HG03175 (cell line): ENCODE measurements around the gene VAMP1.
"Not testable (repeated sequence)": the region's sequence is repeated elsewhere in the genome, so short reads cannot be mapped to it uniquely, and the experiment has no call there.

ENCODE experiments used
- ATAC-seq: cut with Tn5 transposase; IDR thresholded peaks from one replicate; pipeline ENCODE4 v1.9.1; 2021; ENCODE audit warnings: mild to moderate bottlenecking, moderate library complexity; ENCODE audit not compliant: unreplicated experiment

Gene VAMP1, protein sequence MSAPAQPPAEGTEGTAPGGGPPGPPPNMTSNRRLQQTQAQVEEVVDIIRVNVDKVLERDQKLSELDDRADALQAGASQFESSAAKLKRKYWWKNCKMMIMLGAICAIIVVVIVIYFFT

GRCh38 chr12:6470375-6471163 is at the start of gene VAMP1:
TSS of gene VAMP1 (minus strand) at chr12:6470677. CDS start at chr12:6470531, 146 bp downstream.
- peak; percentile 91 for ATAC-seq

DNA sequence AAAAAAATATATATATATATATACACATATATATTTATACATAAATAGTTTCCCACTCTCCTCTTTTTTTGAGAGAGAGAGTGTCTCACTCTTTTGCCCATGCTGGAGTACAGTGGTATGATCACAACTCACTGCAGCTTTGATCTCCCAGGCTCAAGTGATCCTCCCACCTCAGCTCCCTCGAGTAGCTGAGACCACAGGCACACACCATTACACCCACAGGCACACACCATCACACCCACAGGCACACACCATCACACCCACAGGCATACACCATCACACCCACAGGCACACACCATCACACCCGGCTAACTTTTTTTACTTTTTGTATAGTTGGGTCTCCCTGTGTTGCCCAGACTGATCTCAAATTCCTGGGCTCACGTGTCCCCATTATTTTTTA is 49.7 kb upstream of the VAMP1 start:
- ATAC-seq = no peak

DNA sequence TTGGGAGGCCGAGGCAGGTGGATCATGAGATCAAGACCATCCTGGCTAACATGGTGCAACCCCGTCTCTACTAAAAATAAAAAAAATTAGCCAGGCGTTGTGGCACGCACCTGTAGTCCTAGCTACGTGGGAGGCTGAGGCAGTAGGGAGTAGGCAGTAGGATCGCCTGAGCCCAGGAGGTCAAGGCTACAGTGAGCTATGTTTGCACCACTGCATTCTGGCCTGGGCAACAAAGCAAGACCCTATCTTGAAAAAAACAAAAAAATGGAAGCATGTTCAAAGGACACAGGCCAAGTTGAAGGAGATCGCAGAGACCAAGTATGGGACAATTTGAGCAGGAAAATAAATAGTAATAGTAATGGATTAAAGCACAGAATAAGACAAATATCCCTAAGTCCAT is 37.6 kb upstream of the VAMP1 start:
- no peak for ATAC-seq

- ATAC-seq = no peak
Observed at GRCh38 chr12:6507102-6507998, 36.9 kb upstream of the VAMP1 start.

DNA sequence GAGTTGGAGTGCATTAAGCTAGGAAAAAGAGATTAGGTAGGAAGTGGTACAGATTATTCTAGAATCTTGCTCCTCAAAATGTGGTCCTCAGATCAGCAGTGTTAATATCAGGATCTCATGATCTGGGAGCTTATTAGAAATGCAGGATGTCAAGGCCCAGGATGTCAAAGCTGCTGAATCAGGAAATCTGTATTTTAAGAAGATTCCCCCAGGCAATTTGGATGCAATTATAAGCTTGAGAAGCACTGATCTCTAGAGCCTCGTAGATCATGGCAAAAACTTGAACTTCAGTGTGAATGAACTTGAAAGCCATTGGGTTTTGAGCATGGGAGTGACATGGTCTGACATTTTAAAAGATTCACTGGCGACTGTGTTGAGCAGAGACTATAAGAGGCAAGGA is 30.0 kb upstream of the VAMP1 start:
- no peak for ATAC-seq

DNA sequence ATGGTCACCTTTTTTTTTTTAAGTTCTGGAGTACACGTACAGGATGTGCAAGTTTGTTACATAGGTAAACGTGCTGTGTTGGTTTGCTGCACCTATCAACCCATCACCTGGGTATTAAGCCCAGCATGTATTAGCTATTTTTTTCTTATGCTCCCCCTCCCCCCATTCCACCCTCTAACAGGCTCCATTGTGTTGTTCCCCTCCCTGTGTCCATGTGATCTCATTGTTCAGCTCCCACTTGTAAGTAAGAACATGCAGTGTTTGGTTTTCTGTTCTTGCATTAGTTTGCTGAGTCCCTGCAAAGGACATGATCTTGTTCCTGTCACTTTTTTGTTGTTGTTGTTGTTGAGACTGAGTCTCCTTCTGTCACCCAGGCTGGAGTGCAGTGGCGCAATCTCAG is 26.8 kb upstream of the VAMP1 start:
- ATAC-seq = not testable (repeated sequence)

GRCh38 chr12:6494968-6495367 is 24.5 kb upstream of the VAMP1 start:
- no peak for ATAC-seq

GRCh38 chr12:6494258-6494743 is 23.8 kb upstream of the VAMP1 start:
- ATAC-seq = no peak

DNA sequence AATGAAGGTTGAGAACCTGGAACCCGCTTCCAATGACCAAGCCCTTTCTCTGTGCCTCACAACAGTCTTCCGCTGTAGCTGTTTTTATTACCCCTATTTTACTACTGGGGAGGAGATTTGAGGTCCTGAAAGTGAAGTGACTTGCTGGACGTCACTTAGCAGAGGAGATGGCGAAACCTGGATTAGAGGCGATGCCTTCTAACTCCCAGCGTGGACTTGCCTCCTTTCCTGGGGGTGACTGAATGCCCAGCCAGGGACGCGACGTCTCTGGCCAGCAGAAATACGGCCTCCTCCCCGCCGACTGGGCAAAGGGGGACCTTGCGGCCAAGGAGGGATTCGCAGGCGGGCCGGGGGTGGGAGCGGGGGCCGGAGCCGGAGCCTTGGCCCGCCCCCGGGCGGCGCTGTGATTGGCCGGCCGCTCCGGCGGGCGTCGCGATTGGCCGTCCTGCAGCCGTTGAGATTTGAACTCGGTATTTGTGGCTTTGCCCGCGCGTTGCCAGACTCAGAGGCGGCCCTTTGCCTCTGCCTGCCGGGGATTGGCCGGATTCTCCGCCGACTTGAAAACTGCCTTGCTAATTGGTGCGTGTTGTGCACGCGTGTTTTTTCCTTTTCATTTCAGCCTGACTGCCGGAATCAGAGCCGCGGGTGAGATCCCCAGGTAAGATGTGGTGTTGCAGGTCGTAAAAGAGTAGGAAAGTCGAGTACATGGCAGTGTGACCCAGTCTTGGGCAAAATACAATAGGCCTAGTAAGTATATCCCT is 23.2 kb upstream of the VAMP1 start, which contains the start of gene NCAPD2:
Gene NCAPD2 (plus strand): TSS at position 606 of the 761 bp plus-strand sequence. CDS start 997 bp downstream, outside the sequence.
- ATAC-seq = peak; percentile 90

- ATAC-seq = peak; percentile 64
Observed at GRCh38 chr12:6492838-6493496, 22.5 kb upstream of the VAMP1 start, which contains the start of gene MRPL51. TSS of gene MRPL51 (minus strand) at chr12:6493262. CDS start at chr12:6493136, 126 bp downstream.

GRCh38 chr12:6490673-6491072 is 20.2 kb upstream of the VAMP1 start:
- not testable (repeated sequence) for ATAC-seq

GRCh38 chr12:6489449-6489848 is 19.0 kb upstream of the VAMP1 start:
- ATAC-seq = no peak

- ATAC-seq = no peak
Observed at GRCh38 chr12:6488240-6488639, 17.8 kb upstream of the VAMP1 start.

- ATAC-seq = no peak
Observed at GRCh38 chr12:6478416-6478815, 7.9 kb upstream of the VAMP1 start.

GRCh38 chr12:6477601-6478377 is 7.3 kb upstream of the VAMP1 start:
- not testable (repeated sequence) for ATAC-seq

DNA sequence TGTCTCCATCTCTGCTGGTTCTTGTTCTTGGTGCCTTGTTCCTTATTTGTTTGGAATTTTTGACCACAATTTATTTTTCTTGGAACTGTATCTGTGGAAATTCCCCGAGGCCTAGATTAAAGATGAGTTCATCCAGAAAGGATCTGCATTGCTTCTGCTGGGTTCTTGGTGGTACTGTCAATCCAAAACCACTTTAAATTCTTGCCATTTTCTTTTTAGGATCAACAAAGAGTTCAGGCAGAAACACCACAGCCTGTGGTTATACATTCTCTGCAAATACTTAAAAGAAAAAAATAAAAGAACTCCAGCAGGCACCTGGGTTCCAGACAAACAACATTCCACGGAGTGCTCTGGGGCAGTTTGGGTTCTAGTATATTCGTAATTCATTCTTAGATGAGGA is 6.0 kb upstream of the VAMP1 start:
- no peak for ATAC-seq

- not testable (repeated sequence) for ATAC-seq
Observed at GRCh38 chr12:6475233-6475975, 4.9 kb upstream of the VAMP1 start.

DNA sequence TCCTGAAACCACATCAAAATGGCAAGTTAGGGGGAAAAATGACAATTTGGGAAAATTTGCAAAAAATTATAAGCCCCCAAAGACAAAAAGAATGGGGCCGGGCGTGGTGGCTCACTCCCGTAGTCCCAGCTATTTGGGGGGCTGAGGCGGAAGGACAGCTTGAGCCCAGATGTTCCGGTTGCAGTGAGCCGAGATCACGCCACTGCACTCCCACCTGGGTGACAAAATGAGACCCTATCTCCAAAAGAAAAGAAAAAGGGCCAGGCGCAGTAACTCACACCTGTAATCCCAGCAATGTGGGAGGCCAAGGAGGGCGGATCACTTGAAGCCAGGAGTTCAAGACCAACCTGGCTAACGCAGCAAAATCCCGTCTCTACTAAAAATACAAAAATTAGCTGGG is 2.0 kb upstream of the VAMP1 start:
- ATAC-seq = no peak

DNA sequence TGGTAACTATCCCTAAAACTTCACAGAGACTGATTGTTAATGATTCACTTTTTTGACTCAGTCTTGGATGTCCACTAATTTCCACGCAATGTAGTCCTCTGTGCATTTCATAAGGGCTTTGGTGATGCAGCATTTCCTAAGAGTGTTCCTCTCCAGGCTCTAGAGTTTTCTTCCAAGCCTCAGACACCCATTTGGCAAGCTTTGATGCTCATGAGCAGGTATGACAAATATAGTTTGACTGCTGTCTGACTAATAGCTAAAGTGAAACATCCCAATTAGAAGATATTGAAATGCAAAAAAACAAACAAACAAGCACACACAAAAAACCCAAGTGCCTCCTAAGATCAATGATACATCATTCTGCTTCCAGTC is 1.5 kb upstream of the VAMP1 start:
- ATAC-seq = no peak
